GM12801 (cell line): ENCODE results near the gene AP1S1.

Experiments used
- TF ChIP-seq, protein P1 (sequence below): IDR thresholded peaks from one replicate; pipeline ENCODE4 v1.5.1; 2011; ENCODE audit warnings: control low read depth; ENCODE audit not compliant: insufficient read length; ENCODE audit errors: extremely low read depth

Gene AP1S1

DNA sequence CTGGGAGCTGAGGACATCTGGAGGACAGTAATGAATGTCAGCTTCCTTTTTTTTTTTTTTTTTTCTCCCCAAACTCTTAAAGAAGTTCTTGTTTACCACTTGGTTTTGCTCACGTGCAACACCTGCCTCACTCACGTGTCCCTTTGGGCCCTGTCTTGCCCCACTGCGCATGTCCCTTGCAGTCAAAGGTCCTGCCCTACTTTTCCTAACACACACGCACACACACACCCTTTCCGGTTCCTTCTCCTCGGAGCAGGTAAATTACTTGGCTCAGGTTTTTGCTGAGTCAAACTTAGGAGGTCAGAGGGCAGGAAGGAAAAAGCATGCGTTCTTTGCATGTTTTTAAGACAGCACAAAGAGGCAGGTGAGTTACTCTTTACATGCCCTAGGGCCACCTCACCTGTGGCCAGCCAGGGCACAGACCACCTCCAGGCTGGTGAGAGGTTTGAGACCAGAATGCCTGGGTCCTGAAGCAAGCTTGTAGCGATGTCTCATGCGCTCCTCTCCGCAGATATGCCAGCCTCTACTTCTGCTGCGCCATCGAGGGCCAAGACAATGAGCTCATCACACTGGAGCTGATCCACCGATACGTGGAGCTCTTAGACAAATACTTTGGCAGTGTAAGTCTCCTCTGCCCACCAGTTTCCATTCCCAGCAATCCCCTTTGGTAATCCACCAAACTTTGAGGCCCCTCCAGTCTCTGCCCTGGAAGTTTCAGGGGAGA is 2.8 kb downstream of the AP1S1 start:
- TF ChIP-seq, protein P1, sequence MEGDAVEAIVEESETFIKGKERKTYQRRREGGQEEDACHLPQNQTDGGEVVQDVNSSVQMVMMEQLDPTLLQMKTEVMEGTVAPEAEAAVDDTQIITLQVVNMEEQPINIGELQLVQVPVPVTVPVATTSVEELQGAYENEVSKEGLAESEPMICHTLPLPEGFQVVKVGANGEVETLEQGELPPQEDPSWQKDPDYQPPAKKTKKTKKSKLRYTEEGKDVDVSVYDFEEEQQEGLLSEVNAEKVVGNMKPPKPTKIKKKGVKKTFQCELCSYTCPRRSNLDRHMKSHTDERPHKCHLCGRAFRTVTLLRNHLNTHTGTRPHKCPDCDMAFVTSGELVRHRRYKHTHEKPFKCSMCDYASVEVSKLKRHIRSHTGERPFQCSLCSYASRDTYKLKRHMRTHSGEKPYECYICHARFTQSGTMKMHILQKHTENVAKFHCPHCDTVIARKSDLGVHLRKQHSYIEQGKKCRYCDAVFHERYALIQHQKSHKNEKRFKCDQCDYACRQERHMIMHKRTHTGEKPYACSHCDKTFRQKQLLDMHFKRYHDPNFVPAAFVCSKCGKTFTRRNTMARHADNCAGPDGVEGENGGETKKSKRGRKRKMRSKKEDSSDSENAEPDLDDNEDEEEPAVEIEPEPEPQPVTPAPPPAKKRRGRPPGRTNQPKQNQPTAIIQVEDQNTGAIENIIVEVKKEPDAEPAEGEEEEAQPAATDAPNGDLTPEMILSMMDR = no peak

DNA sequence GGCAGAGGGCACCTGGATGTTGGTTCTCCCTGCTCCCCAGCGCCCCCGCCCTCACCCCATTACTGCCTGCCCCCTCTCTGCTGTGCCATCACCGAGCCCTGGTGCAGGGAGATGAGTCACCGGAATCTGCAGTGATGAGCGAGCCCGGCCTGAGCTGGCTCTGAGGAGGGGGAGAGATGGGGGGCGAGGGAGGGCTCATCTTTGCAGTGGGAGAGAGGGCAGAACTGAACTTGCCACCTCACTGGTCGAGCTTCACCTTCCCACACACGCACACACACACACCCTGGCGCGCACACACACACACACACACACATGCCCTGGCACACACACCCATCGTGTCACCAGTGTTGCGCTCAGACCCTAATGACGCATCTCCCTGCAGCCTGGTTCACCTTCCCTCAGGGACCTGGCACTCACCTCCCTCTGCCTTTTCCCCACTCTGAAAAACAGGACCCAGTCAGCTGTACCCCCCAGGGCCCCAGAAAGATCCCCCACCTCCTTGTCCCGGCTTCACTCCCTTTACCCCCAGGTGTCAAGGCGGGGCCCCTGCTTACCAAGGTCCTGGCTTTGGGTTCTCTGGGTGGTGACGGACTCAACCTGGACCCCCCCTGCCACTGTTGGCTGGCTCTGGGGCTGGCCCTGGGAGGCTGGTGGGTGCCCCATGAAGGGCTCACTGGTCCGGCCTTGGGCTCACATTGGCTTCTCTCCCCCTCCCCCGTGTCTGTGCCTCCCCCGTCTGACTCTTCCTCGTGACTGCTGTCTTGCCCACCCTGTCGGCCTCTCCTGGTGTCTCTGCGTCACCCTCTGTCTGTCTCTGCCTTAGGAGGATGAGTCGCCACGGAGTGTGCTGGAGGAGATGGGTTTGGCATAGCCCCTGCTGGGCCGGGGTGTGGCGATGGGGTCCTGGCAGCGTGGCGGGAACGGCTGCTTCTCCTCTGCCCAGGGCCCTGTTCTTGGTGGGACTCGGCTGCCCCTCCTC is 5.7 kb downstream of the AP1S1 start:
- TF ChIP-seq, protein P1 = no peak

DNA sequence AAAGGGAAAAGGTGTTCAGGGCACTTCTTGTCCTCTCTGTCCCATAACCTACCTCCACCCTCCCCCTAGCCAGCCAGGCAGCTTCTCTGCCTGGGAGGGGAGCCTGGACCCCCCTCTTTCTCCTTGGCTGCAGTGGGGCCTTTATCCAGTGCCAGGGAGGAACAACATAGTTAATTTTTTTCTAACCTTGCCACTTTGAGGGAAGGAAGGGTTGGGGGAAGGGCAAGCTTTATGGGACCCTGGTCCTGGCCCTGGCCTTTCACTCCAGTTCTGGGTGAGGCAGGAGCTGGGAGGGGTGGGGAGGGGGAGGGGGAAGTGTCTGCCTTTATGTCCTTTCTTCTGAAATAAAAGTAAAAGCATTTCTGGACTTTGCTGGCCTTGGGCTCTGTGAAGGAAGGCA is 6.6 kb downstream of the AP1S1 start:
- TF ChIP-seq, protein P1 = no peak

DNA sequence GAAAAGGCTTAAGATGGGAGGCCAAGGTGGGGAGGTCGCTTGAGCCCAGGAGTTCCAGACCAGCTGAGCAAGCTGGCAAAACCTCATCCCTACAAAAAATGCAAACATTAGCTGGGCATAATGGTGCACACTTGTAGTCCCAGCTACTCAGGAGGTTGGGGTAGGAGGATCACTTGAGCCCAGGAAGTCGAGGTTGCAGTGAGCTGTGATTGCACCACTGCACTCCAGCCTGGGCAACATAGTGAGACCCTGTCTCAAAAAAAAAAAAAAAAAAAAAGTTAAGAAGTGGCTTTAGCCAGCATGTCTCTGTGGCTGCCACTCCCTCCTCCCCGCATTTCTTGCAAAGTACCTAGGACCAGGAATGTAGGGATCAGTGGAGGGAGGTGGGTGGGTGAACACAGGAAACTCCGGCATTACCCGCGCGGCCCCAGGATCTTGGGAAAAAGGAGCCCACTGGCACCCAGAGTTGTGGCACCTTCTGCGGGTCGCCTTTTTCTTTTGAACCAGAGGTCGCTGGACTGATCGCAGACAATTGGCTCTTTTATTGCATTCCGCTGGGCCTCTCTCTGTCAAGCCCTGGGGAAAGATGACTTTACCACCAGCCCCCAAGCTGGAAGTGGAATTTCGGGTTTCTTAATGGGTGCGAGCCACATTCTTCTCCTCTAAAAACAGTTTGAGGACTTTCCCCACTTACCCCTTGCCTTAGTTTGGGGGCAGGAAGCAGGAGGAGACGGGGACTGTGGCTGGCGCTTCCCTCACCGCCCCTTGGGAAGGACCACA is 7.6 kb downstream of the AP1S1 start:
- TF ChIP-seq, protein P1 = no peak

DNA sequence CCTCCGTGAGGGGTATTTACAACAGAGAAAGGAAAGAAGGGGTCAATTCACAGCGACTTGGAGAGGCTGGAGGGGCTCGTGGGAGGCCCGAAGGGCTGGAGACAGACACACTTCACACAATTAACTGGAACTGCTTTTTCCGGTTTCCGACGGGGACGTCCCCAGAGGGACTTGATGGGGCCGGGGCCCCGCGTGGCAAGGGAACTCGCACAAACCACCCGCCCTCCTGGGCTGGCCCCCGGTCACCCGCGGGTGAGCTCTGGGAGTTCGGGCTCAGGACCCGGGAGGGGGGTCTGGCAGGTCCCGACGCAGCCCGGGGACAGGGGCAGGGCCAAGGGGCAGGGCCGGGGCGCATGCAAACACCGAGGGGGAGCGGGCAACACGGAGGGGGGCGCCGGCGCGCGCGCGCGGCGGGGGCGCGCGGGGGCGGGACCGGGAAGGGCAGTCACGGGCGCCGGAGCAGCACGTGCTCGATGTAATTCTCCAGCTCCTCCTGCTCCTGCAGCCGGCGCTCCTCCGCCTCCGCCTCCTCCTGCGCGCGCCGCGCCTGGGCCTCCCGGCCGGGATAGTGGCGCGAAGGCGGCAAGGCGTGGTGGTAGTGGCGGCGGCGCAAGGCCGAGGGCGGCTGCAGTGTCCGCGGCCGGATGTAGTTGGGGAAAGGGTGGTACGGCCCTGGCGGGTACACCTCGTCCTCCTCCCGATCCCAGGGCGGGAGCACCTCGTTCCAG is 8.4 kb downstream of the AP1S1 start:
- TF ChIP-seq, protein P1 = no peak

DNA sequence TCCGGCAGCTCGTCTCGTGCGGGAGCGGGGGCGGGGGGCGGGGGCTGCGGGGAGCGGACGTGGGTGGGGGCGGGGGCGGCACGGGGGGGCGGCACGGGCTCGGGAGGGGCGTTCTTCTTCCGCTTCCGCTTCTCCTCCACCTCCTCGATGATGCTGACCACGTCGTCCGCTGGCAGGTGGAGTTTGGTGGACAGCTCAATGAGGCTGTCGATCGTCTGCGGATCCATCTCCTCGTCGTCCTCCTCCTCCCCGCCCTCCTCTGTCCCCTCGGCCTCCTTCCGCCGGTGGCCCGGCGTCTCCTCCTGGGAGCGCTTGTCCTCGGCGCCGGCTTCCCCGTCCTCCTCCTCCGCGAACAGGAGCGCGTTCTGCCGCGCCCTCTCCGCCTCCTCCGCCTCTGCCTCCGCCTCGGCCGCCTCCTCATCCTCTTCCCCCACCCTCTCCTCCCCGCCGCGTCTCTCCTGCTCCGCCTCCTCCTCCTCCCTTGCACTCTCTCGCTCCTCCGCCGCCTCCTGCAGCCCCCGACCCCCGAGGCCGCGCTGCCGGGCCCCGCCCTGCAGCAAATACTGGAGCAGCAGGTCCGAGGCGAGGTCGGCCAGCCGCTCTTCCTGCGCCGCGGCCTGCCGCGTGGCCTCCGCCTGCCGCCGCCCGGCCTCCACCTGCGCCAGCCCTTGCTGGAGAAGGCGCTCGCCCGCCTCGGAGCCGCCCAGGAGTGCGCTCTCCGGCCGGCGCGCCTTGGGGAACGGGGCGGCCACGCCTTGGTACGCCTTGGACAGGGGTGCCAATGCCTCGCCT is 9.2 kb downstream of the AP1S1 start:
- TF ChIP-seq, protein P1 = no peak
